Cortex of kidney (tissue), 1 donor: ENCODE data around the gene TPSG1.
"Not testable (repeated sequence)": the region's sequence is repeated elsewhere in the genome, so short reads cannot be mapped to it uniquely, and the experiment has no call there.

Experiments
- DNase-seq: peaks from one replicate; lab custom pipeline; 2025; lab: John Stamatoyannopoulos, UW

TPSG1 gene

GRCh38 chr16:1230471-1231212, 5.6 kb upstream of the TPSG1 start:
- DNase-seq = not testable (repeated sequence)

- DNase-seq = not testable (repeated sequence)
These were observed 5.0 kb upstream of the TPSG1 start, which contains the start of gene TPSB2 for GRCh38 chr16:1230084-1230470. TSS of gene TPSB2 (minus strand) at chr16:1230184. CDS start at chr16:1229951, 233 bp downstream.

- DNase-seq = not testable (repeated sequence)
These were observed 4.4 kb upstream of the TPSG1 start for GRCh38 chr16:1229476-1229875.

- DNase-seq = not testable (repeated sequence)
These were observed 3.2 kb upstream of the TPSG1 start for GRCh38 chr16:1228227-1228626.

GRCh38 chr16:1226692-1227091, 1.6 kb upstream of the TPSG1 start:
- not testable (repeated sequence) for DNase-seq

- not testable (repeated sequence) for DNase-seq
These were observed 752 bp upstream of the TPSG1 start for GRCh38 chr16:1225728-1226311.

- DNase-seq = no peak
These were observed 510 bp downstream of the TPSG1 start for GRCh38 chr16:1224558-1224957.

- no peak for DNase-seq
These were observed 1.5 kb downstream of the TPSG1 start for GRCh38 chr16:1223355-1224214.

GRCh38 chr16:1222553-1223354, 2.3 kb downstream of the TPSG1 start:
- DNase-seq = no peak

GRCh38 chr16:1221628-1222552, 3.2 kb downstream of the TPSG1 start:
- no peak for DNase-seq

- DNase-seq = no peak
These were observed 4.0 kb downstream of the TPSG1 start for GRCh38 chr16:1220841-1221627.

- DNase-seq = no peak
These were observed 4.9 kb downstream of the TPSG1 start for GRCh38 chr16:1220098-1220728.

GRCh38 chr16:1218930-1219611, 6.0 kb downstream of the TPSG1 start:
- DNase-seq = no peak

GRCh38 chr16:1218061-1218929, 6.8 kb downstream of the TPSG1 start:
- DNase-seq = no peak

GRCh38 chr16:1217526-1217925, 7.5 kb downstream of the TPSG1 start:
- no peak for DNase-seq

- no peak for DNase-seq
These were observed 8.2 kb downstream of the TPSG1 start for GRCh38 chr16:1216681-1217400.

GRCh38 chr16:1216296-1216619, 8.8 kb downstream of the TPSG1 start:
- DNase-seq = no peak
